WTC11 (cell line): ENCODE measurements around the gene PLEKHA6.

Experiments
- NFYB ChIP-seq: sonication (generic); formaldehyde crosslinking; conservative IDR thresholded peaks from 2 replicates; pipeline ENCODE4 v1.8.0; 2022; ENCODE audit warnings: low read depth, missing genetic modification reagents
- NR1H2 ChIP-seq: sonication (generic); formaldehyde crosslinking; IDR thresholded peaks from 2 replicates; pipeline ENCODE4 v1.9.0; 2021; ENCODE audit warnings: mild to moderate bottlenecking, moderate library complexity, missing genetic modification reagents
- TEAD4 ChIP-seq: sonication (generic); formaldehyde crosslinking; IDR thresholded peaks from 2 replicates; pipeline ENCODE4 v1.8.0; 2022; ENCODE audit warnings: mild to moderate bottlenecking, missing genetic modification reagents
- TP53 ChIP-seq: sonication (generic); formaldehyde crosslinking; IDR thresholded peaks from 2 replicates; pipeline ENCODE4 v1.8.1; 2023; ENCODE audit warnings: mild to moderate bottlenecking, missing genetic modification reagents
- ZNF396 ChIP-seq: fragments of 250-450 bp; sonication (Bioruptor Pico); IDR thresholded peaks from 2 replicates; pipeline ENCODE4 v1.8.0; 2021; ENCODE audit warnings: mild to moderate bottlenecking, moderate library complexity, borderline replicate concordance
- TF ChIP-seq, protein P1 (sequence below): sonication (generic); formaldehyde crosslinking; IDR thresholded peaks from 2 replicates; pipeline ENCODE4 v1.8.1; 2023; ENCODE audit warnings: mild to moderate bottlenecking, missing genetic modification reagents
- TF ChIP-seq, protein P2 (sequence below): sonication (generic); formaldehyde crosslinking; IDR thresholded peaks from 2 replicates; pipeline ENCODE4 v1.8.0; 2022; ENCODE audit warnings: missing genetic modification reagents
- TF ChIP-seq, protein P3 (sequence below): fragments of 200-600 bp; IDR thresholded peaks from 2 replicates; pipeline ENCODE4 v1.8.0; 2022; ENCODE audit warnings: antibody characterized with exemption
- TF ChIP-seq, protein P4 (sequence below): sonication (generic); formaldehyde crosslinking; IDR thresholded peaks from 2 replicates; pipeline ENCODE4 v1.8.1; 2023; ENCODE audit warnings: mild to moderate bottlenecking, missing genetic modification reagents, borderline replicate concordance
- TF ChIP-seq, protein P5 (sequence below): fragments of 250-450 bp; sonication (Bioruptor Pico); IDR thresholded peaks from 2 replicates; pipeline ENCODE4 v1.9.0; 2021; ENCODE audit warnings: moderate library complexity, mild to moderate bottlenecking, inconsistent platforms, borderline replicate concordance

DNA sequence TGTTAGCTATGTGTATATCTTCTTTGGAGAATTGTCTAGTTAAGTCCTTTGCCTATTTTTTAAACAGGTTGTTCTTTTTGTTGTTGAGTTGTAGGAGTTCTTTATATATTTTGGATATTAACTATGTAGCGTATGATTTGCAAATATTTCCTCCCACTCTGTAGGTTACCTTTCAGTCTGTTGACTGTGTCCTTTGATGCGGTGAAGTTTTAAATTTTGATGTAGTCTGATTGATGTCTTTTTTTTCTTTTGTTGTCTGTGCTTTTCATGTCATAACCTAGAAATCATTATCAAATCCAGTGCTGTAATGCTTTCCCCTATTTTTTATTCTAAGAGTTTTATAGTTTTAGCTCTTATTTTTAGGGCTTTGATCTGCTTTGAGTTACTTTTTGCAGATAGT, 154.8 kb downstream of the PLEKHA6 start:
- TF ChIP-seq, protein P1, sequence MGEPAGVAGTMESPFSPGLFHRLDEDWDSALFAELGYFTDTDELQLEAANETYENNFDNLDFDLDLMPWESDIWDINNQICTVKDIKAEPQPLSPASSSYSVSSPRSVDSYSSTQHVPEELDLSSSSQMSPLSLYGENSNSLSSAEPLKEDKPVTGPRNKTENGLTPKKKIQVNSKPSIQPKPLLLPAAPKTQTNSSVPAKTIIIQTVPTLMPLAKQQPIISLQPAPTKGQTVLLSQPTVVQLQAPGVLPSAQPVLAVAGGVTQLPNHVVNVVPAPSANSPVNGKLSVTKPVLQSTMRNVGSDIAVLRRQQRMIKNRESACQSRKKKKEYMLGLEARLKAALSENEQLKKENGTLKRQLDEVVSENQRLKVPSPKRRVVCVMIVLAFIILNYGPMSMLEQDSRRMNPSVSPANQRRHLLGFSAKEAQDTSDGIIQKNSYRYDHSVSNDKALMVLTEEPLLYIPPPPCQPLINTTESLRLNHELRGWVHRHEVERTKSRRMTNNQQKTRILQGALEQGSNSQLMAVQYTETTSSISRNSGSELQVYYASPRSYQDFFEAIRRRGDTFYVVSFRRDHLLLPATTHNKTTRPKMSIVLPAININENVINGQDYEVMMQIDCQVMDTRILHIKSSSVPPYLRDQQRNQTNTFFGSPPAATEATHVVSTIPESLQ (CRISPR knock-in tag) = no peak
- TF ChIP-seq, protein P2, sequence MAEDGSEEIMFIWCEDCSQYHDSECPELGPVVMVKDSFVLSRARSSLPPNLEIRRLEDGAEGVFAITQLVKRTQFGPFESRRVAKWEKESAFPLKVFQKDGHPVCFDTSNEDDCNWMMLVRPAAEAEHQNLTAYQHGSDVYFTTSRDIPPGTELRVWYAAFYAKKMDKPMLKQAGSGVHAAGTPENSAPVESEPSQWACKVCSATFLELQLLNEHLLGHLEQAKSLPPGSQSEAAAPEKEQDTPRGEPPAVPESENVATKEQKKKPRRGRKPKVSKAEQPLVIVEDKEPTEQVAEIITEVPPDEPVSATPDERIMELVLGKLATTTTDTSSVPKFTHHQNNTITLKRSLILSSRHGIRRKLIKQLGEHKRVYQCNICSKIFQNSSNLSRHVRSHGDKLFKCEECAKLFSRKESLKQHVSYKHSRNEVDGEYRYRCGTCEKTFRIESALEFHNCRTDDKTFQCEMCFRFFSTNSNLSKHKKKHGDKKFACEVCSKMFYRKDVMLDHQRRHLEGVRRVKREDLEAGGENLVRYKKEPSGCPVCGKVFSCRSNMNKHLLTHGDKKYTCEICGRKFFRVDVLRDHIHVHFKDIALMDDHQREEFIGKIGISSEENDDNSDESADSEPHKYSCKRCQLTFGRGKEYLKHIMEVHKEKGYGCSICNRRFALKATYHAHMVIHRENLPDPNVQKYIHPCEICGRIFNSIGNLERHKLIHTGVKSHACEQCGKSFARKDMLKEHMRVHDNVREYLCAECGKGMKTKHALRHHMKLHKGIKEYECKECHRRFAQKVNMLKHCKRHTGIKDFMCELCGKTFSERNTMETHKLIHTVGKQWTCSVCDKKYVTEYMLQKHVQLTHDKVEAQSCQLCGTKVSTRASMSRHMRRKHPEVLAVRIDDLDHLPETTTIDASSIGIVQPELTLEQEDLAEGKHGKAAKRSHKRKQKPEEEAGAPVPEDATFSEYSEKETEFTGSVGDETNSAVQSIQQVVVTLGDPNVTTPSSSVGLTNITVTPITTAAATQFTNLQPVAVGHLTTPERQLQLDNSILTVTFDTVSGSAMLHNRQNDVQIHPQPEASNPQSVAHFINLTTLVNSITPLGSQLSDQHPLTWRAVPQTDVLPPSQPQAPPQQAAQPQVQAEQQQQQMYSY (CRISPR knock-in tag) = no peak
- TF ChIP-seq, protein P3, sequence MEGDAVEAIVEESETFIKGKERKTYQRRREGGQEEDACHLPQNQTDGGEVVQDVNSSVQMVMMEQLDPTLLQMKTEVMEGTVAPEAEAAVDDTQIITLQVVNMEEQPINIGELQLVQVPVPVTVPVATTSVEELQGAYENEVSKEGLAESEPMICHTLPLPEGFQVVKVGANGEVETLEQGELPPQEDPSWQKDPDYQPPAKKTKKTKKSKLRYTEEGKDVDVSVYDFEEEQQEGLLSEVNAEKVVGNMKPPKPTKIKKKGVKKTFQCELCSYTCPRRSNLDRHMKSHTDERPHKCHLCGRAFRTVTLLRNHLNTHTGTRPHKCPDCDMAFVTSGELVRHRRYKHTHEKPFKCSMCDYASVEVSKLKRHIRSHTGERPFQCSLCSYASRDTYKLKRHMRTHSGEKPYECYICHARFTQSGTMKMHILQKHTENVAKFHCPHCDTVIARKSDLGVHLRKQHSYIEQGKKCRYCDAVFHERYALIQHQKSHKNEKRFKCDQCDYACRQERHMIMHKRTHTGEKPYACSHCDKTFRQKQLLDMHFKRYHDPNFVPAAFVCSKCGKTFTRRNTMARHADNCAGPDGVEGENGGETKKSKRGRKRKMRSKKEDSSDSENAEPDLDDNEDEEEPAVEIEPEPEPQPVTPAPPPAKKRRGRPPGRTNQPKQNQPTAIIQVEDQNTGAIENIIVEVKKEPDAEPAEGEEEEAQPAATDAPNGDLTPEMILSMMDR = no peak
- TF ChIP-seq, protein P4, sequence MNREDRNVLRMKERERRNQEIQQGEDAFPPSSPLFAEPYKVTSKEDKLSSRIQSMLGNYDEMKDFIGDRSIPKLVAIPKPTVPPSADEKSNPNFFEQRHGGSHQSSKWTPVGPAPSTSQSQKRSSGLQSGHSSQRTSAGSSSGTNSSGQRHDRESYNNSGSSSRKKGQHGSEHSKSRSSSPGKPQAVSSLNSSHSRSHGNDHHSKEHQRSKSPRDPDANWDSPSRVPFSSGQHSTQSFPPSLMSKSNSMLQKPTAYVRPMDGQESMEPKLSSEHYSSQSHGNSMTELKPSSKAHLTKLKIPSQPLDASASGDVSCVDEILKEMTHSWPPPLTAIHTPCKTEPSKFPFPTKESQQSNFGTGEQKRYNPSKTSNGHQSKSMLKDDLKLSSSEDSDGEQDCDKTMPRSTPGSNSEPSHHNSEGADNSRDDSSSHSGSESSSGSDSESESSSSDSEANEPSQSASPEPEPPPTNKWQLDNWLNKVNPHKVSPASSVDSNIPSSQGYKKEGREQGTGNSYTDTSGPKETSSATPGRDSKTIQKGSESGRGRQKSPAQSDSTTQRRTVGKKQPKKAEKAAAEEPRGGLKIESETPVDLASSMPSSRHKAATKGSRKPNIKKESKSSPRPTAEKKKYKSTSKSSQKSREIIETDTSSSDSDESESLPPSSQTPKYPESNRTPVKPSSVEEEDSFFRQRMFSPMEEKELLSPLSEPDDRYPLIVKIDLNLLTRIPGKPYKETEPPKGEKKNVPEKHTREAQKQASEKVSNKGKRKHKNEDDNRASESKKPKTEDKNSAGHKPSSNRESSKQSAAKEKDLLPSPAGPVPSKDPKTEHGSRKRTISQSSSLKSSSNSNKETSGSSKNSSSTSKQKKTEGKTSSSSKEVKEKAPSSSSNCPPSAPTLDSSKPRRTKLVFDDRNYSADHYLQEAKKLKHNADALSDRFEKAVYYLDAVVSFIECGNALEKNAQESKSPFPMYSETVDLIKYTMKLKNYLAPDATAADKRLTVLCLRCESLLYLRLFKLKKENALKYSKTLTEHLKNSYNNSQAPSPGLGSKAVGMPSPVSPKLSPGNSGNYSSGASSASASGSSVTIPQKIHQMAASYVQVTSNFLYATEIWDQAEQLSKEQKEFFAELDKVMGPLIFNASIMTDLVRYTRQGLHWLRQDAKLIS (CRISPR knock-in tag) = no peak
- no peak for TF ChIP-seq TP53 (CRISPR knock-in tag)
- TF ChIP-seq NR1H2 (CRISPR knock-in tag) = no peak
- no peak for TF ChIP-seq TEAD4 (CRISPR knock-in tag)
- TF ChIP-seq ZNF396 (CRISPR knock-in tag) = no peak
- TF ChIP-seq, protein P5, sequence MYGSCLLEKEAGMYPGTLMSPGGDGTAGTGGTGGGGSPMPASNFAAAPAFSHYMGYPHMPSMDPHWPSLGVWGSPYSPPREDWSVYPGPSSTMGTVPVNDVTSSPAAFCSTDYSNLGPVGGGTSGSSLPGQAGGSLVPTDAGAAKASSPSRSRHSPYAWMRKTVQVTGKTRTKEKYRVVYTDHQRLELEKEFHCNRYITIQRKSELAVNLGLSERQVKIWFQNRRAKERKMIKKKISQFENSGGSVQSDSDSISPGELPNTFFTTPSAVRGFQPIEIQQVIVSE (CRISPR knock-in tag) = no peak
- no peak for TF ChIP-seq NFYB (CRISPR knock-in tag)
